CD14-positive monocyte (primary cell): ENCODE data around the gene ARNT2. TPM values are rescaled to one million over a fixed set of nuclear protein-coding genes. Genes with fewer than 3 reads are reported as not detected.

Experiments
- DNase-seq, 3 donors: peaks; one replicate each; pipeline ENCODE4 v3.0.0-alpha.2; 2011 to 2022
- H2AFZ ChIP-seq: 2 replicates; pipeline ENCODE4 v1.6.0; 2012; ENCODE audit warnings: mild to moderate bottlenecking, low read depth, low read length, inconsistent platforms; ENCODE audit not compliant: insufficient read depth, poor library complexity, severe bottlenecking
- H3K27ac ChIP-seq, 2 donors: 1 replicate in 1 of 2; 2 replicates in 1 of 2; pipeline ENCODE4 v1.5.1; 2012 to 2013; ENCODE audit warnings: low read length in 2 of 2, control low read depth in 1 of 2, inconsistent platforms in 1 of 2, low read depth in 1 of 2, mild to moderate bottlenecking in 1 of 2
- H3K27me3 ChIP-seq, 2 donors: one replicate each; pipeline versions ENCODE4 v1.6.0 to v1.6.1; 2011 to 2013; ENCODE audit warnings: low read length in 2 of 2; ENCODE audit not compliant: control insufficient read depth in 2 of 2, insufficient read depth in 2 of 2
- H3K36me3 ChIP-seq, 2 donors: replicated peaks in 1 of 2; 1 replicate in 1 of 2; 2 replicates in 1 of 2; pipeline versions ENCODE4 v1.5.1 to v1.6.1; 2012 to 2013; ENCODE audit warnings: low read length in 2 of 2, control low read depth in 1 of 2, inconsistent platforms in 1 of 2, mild to moderate bottlenecking in 1 of 2; ENCODE audit not compliant: insufficient read depth in 2 of 2, control insufficient read depth in 1 of 2
- H3K4me1 ChIP-seq, 2 donors: 1 replicate in 1 of 2; 2 replicates in 1 of 2; pipeline versions ENCODE4 v1.5.1 to v1.6.1; 2012 to 2013; ENCODE audit warnings: low read length in 2 of 2, control low read depth in 1 of 2, inconsistent platforms in 1 of 2, mild to moderate bottlenecking in 1 of 2, moderate library complexity in 1 of 2; ENCODE audit not compliant: insufficient read depth in 2 of 2, control insufficient read depth in 1 of 2
- H3K4me2 ChIP-seq: replicated peaks from 2 replicates; pipeline ENCODE3; 2012; ENCODE audit warnings: low read length, moderate library complexity, mild to moderate bottlenecking; ENCODE audit not compliant: poor library complexity, severe bottlenecking; ENCODE audit errors: extremely low read depth
- H3K4me3 ChIP-seq, 3 experiments: fragments of 200-600 bp in 1 of 3; sonication (generic) in 1 of 3; replicated peaks in 1 of 3; 1 replicate in 2 of 3; 2 replicates in 1 of 3; pipeline ENCODE4 v1.5.1; 2011 to 2013; ENCODE audit warnings: low read length in 3 of 3, mild to moderate bottlenecking in 3 of 3, control low read depth in 2 of 3, low read depth in 2 of 3, inconsistent platforms in 1 of 3, moderate library complexity in 1 of 3
- H3K79me2 ChIP-seq: 2 replicates; pipeline ENCODE4 v1.6.0; 2012; ENCODE audit warnings: mild to moderate bottlenecking, control low read depth, inconsistent platforms, low read length, moderate library complexity; ENCODE audit not compliant: insufficient read depth
- H3K9ac ChIP-seq: 2 replicates; pipeline ENCODE4 v1.6.0; 2017; ENCODE audit warnings: low read length, mild to moderate bottlenecking; ENCODE audit not compliant: insufficient read depth, poor library complexity, severe bottlenecking
- H3K9me3 ChIP-seq, 2 donors: replicated peaks in 1 of 2; 1 replicate in 1 of 2; 2 replicates in 1 of 2; pipeline versions ENCODE4 v1.5.1 to v1.6.1; 2012 to 2013; ENCODE audit warnings: low read length in 2 of 2, control low read depth in 1 of 2; ENCODE audit not compliant: control insufficient read depth in 1 of 2, insufficient read depth in 1 of 2
- H4K20me1 ChIP-seq: 2 replicates; pipeline ENCODE4 v1.6.0; 2012; ENCODE audit warnings: mild to moderate bottlenecking, low read length, control low read depth, moderate library complexity; ENCODE audit not compliant: insufficient read depth
- H3K27ac Mint-ChIP-seq, 7 donors: one replicate each; pipeline ENCODE4 v1.8.0; 2020; ENCODE audit warnings: mild to moderate bottlenecking in 7 of 7, mixed read lengths in 7 of 7, moderate library complexity in 6 of 7, inconsistent platforms in 2 of 7
- H3K27me3 Mint-ChIP-seq, 3 donors: one replicate each; pipeline ENCODE4 v1.8.0; 2021 to 2022; ENCODE audit warnings: low read depth in 3 of 3, mild to moderate bottlenecking in 3 of 3, mixed read lengths in 3 of 3, moderate library complexity in 3 of 3, inconsistent platforms in 1 of 3
- H3K36me3 Mint-ChIP-seq, 2 donors: one replicate each; pipeline ENCODE4 v1.8.0; 2020; ENCODE audit warnings: mixed read lengths in 2 of 2, inconsistent platforms in 1 of 2, mild to moderate bottlenecking in 1 of 2
- H3K4me1 Mint-ChIP-seq: one replicate; pipeline ENCODE4 v1.8.0; 2020; ENCODE audit warnings: mild to moderate bottlenecking, mixed read lengths
- H3K4me3 Mint-ChIP-seq, 2 donors: one replicate each; pipeline ENCODE4 v1.8.0; 2020; ENCODE audit warnings: mild to moderate bottlenecking in 2 of 2, mixed read lengths in 2 of 2, moderate library complexity in 1 of 2
- H3K9me3 Mint-ChIP-seq, 7 donors: one replicate each; pipeline ENCODE4 v1.8.0; 2020 to 2022; ENCODE audit warnings: mixed read lengths in 7 of 7, mild to moderate bottlenecking in 6 of 7, moderate library complexity in 6 of 7, inconsistent platforms in 2 of 7
- CTCF ChIP-seq: fragments of 200-600 bp; IDR thresholded peaks from one replicate; pipeline ENCODE4 v1.8.0; 2022; ENCODE audit warnings: antibody characterized with exemption, mild to moderate bottlenecking
- WGBS: methylation state at CpG from one replicate; pipeline ENCODE4 v1.1.5; 2013; ENCODE audit warnings: missing lambda C conversion rate; ENCODE audit not compliant: insufficient coverage; 5-methylcytosine and 5-hydroxymethylcytosine counted together
- intact Hi-C, 2 donors: fragments of 100-400 bp; cut with micrococcal nuclease; formaldehyde crosslinking; loops; one replicate each; pipeline versions ENCODE4 v1.15.0 to v1.15.1; 2023
- polyA plus RNA-seq, 3 donors: library from polyadenylated mRNA; depleted of rRNA in 1 of 3; unstranded in 2 of 3; stranded (reverse) in 1 of 3; fragments of 300-500 nt in 2 of 3; fragments of >200 nt in 1 of 3; fragmentation: Illumina TruSeq in 2 of 3; gene quantifications; 1 replicate in 2 of 3; 2 replicates in 1 of 3; pipeline ENCODE4 v1.2.3, GENCODE V29; 2012 to 2021

ARNT2 gene
- polyA plus RNA-seq, 3 donors = not detected

GRCh38 chr15:80442728-80443403, 38.7 kb downstream of the ARNT2 start:
- no peak for TF ChIP-seq CTCF
- Histone ChIP-seq H3K79me2 (no peaks in the 10 kb centered on the region), H4K20me1 (no peaks in the 10 kb centered on the region), H3K9ac (no peak overlapping the region), H3K36me3 (no peaks in the 10 kb centered on the region), H3K27ac (no peak overlapping the region), H3K27me3 (no peaks in the 10 kb centered on the region), H2AFZ (no peak overlapping the region), H3K4me1 (no peaks in the 10 kb centered on the region), H3K9me3 (no peaks in the 10 kb centered on the region), H3K4me2 (no peak overlapping the region), H3K4me3 (no peak overlapping the region)
- Mint-ChIP-seq H3K27me3 (peaks cover 0 to 6% (median 2%) of the 10 kb centered on the region in 3 donors), H3K9me3 (no peaks in the 10 kb centered on the region), H3K36me3 (no peaks in the 10 kb centered on the region), H3K27ac (no peak overlapping the region), H3K4me1 (no peaks in the 10 kb centered on the region), H3K4me3 (no peak overlapping the region)
- 94% methylated on average over 6 of the region's 6 CpGs for WGBS
- intact Hi-C loops = no loop called here
- DNase-seq = no peak

DNA sequence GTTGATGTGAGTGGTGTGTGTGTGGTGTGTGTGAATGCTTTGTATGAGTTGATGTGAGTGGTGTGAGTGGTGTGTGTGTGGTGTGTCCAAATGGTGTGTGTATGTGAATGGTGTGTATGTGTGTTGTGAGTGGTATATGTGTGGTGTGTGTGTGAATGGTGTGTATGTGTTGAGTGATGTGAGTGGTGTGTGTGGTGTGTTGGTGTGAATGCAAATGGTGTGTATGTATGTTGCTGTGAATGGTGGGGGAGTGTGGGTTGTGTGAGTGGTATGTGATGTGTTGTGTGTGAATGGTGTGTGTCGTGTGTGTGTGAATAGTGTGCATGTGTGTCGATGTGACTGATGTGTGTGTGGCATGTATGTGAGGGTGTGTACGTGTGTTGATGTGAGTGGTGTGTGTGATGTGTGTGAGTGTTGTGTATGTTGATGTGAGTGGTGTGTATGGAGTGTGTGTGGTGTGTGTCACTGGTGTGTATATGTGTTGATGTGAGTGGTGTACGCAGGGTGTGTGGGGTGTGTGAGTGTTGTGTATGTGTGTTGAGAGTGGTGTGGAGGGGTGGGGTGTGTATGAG, 40.6 kb downstream of the ARNT2 start:
- H3K27ac Mint-ChIP-seq = no peak overlapping the region
- H3K36me3 Mint-ChIP-seq = no peaks in the 10 kb centered on the region
- H3K27ac ChIP-seq = no peak overlapping the region

More for the DNA sequence above, 40.6 kb downstream of the ARNT2 start:
- Mint-ChIP-seq H3K27me3 (peaks cover 0 to 3% (median under 1%) of the 10 kb centered on the region in 3 donors), H3K4me3 (no peak overlapping the region), H3K9me3 (no peaks in the 10 kb centered on the region), H3K4me1 (no peaks in the 10 kb centered on the region)
- Histone ChIP-seq H3K4me3 (no peak overlapping the region), H3K27me3 (no peaks in the 10 kb centered on the region), H3K36me3 (no peaks in the 10 kb centered on the region), H3K4me2 (no peak overlapping the region), H4K20me1 (no peaks in the 10 kb centered on the region), H3K4me1 (no peaks in the 10 kb centered on the region), H3K9ac (no peak overlapping the region), H3K9me3 (no peaks in the 10 kb centered on the region), H2AFZ (no peak overlapping the region), H3K79me2 (no peaks in the 10 kb centered on the region)
- DNase-seq = no peak
- intact Hi-C loops = no loop called here
- TF ChIP-seq CTCF = no peak
- 95% methylated on average over 4 of the region's 4 CpGs for WGBS
